Chondrocyte (in vitro differentiated cells): ENCODE results near the gene LIPE. TPM values are rescaled to one million over a fixed set of nuclear protein-coding genes. Genes with fewer than 3 reads are reported as not detected.

ENCODE experiments used
- DNase-seq: peaks from one replicate; pipeline ENCODE4 v3.0.0; 2021; ENCODE audit warnings: mixed read lengths, low spot score
- H3K27ac Mint-ChIP-seq: one replicate; pipeline ENCODE4 v1.8.0; 2021; ENCODE audit warnings: mild to moderate bottlenecking, moderate library complexity, mixed read lengths; ENCODE audit not compliant: unreplicated experiment
- H3K27me3 Mint-ChIP-seq: 2 replicates; pipeline ENCODE4 v1.8.0; 2021; ENCODE audit warnings: low read depth, mixed read lengths
- H3K36me3 Mint-ChIP-seq: 2 replicates; pipeline ENCODE4 v1.8.0; 2021; ENCODE audit warnings: low read depth, mixed read lengths
- H3K4me1 Mint-ChIP-seq: 2 replicates; pipeline ENCODE4 v1.8.0; 2021; ENCODE audit warnings: low read depth, mild to moderate bottlenecking, mixed read lengths
- H3K4me3 Mint-ChIP-seq: one replicate; pipeline ENCODE4 v1.8.0; 2021; ENCODE audit warnings: mild to moderate bottlenecking, moderate library complexity, mixed read lengths; ENCODE audit not compliant: unreplicated experiment
- H3K9me3 Mint-ChIP-seq: 2 replicates; pipeline ENCODE4 v1.8.0; 2021; ENCODE audit warnings: low read depth, mixed read lengths
- total RNA-seq: library from RNA; stranded (reverse); gene quantifications from 3 replicates; pipeline ENCODE4 v1.2.1, GENCODE V29; 2021
- TF ChIP-seq, protein P1 (sequence below): fragments of 200-600 bp; sonication (generic); IDR thresholded peaks from 2 replicates; pipeline ENCODE4 v1.5.0; 2021; ENCODE audit warnings: antibody characterized with exemption, mild to moderate bottlenecking, moderate library complexity

Gene LIPE
- total RNA-seq, 1 donor from 2014 or later: 3.9 TPM

DNA sequence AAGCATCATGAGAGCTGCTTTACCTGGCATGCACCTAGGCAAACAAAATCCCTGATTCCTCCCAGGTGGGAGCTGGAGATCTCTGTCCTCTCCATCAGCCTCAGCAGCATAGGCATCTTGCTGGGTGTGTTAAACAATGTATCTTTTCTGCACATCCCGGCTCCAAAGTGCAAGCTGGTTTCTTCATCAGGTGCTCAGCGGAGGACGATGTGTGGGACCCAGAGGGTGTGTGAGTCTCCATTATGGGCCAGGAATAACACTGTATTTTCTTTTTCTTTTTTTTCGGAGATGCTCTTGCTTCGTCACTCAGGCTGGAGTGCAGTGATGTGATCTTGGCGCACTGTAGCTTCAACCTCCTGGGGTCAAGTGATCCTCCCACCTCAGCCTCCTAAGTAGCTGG is 47.0 kb downstream of the LIPE start:
- Mint-ChIP-seq H3K27me3 (peaks cover 16% of the 10 kb centered on the region), H3K36me3 (peaks cover 7% of the 10 kb centered on the region), H3K27ac (no peak overlapping the region), H3K4me1 (no peaks in the 10 kb centered on the region), H3K9me3 (no peaks in the 10 kb centered on the region), H3K4me3 (no peak overlapping the region)
- TF ChIP-seq, protein P1, sequence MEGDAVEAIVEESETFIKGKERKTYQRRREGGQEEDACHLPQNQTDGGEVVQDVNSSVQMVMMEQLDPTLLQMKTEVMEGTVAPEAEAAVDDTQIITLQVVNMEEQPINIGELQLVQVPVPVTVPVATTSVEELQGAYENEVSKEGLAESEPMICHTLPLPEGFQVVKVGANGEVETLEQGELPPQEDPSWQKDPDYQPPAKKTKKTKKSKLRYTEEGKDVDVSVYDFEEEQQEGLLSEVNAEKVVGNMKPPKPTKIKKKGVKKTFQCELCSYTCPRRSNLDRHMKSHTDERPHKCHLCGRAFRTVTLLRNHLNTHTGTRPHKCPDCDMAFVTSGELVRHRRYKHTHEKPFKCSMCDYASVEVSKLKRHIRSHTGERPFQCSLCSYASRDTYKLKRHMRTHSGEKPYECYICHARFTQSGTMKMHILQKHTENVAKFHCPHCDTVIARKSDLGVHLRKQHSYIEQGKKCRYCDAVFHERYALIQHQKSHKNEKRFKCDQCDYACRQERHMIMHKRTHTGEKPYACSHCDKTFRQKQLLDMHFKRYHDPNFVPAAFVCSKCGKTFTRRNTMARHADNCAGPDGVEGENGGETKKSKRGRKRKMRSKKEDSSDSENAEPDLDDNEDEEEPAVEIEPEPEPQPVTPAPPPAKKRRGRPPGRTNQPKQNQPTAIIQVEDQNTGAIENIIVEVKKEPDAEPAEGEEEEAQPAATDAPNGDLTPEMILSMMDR: no peak
- DNase-seq: no peak

DNA sequence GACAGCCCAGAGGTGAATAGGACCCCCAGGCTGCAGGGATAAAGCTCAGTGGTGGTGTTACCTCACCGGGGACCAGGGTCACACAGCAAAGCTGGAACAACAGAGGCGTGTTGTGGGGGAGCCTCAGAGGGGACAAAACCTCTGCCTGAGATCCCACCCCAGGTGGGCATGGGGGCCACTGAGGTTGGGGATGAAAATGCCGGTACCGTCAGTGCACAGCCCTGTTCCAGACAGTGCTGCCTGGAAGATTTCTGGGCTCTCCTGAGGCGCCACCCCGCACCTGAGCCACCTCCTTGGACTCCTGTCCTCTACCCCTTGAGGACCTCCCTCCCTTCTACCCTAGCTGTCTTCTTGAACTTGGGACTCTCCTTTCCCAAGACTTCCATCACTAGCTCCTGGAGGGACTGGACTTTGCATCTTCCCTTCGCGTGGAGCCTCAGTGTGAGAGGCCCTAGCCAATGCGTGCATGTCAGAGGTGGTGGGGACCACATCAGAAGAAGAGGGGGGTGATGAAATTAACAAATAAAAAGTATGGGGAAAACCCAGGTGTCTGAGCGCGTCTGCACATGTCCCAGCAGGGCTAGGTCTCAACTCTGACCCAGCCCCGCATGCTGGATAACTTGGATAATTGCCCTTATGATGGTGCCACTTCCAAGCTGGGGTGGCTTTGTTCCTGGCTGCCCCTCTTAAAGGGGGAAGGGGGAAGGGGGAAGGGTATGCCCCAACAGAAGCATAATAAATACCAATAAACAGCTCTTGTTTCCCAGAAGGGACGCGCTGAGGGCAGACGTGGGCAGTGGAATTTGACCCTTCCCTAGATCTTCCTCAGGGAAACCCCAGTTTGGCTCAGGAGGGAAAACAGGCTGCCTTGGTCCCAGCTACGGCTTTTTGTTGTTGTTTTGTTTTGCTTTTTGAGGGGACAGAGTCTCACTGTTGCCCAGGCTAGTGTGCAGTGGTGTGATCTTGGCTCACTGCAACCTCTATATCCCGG is 48.7 kb downstream of the LIPE start:
- H3K27ac Mint-ChIP-seq: no peak overlapping the region
- DNase-seq: no peak
- H3K36me3 Mint-ChIP-seq: peaks cover 12% of the 10 kb centered on the region
- H3K4me1 Mint-ChIP-seq: no peaks in the 10 kb centered on the region
- no peaks in the 10 kb centered on the region for H3K9me3 Mint-ChIP-seq
- H3K4me3 Mint-ChIP-seq: no peak overlapping the region
- TF ChIP-seq, protein P1: no peak
- H3K27me3 Mint-ChIP-seq: peaks cover 16% of the 10 kb centered on the region

DNA sequence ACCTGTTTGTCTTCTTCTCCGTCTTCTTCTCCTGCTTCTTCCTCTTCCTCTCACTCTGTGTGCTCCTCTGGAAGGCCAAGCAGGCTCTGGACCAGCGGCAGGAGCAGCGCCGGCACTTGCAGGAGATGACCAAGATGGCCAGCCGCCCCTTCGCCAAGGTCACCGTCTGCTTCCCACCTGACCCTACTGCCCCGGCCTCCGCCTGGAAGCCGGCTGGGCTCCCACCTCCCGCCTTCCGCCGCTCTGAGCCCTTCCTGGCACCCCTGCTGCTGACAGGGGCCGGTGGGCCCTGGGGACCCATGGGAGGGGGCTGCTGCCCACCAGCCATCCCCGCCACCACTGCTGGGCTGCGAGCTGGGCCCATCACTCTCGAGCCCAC is 51.0 kb downstream of the LIPE start:
- peaks cover 12% of the 10 kb centered on the region for H3K36me3 Mint-ChIP-seq
- TF ChIP-seq, protein P1: no peak
- H3K4me1 Mint-ChIP-seq: no peaks in the 10 kb centered on the region
- H3K27ac Mint-ChIP-seq: no peak overlapping the region
- no peaks in the 10 kb centered on the region for H3K9me3 Mint-ChIP-seq
- DNase-seq: no peak
- peaks cover 8% of the 10 kb centered on the region for H3K27me3 Mint-ChIP-seq
- no peak overlapping the region for H3K4me3 Mint-ChIP-seq

DNA sequence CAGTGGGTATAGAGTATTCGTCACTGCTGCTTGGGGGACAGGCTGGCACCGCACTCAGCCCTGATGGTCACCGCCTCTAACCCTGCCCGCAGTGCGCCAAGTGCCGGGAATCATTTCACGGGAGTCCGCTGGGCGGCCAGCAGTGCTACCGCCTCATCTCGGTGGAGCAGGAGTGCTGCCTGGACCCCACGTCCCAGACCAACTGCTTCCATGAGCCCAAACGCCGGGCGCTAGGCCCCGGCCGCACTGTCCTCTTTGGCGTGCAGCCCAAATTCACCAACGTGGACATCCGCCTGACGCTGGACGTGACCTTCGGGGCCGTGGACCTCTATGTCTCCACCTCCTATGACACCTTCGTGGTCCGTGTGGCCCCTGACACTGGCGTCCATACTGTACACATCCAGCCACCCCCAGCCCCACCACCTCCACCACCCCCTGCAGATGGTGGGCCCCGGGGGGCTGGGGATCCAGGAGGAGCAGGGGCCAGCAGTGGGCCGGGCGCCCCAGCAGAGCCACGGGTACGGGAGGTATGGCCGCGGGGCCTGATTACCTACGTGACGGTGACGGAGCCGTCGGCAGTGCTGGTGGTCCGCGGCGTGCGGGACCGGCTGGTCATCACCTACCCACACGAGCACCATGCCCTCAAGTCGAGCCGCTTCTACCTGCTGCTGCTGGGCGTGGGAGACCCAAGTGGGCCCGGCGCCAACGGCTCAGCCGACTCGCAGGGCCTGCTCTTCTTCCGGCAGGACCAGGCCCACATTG is 51.6 kb downstream of the LIPE start:
- Mint-ChIP-seq H3K36me3 (peaks cover 12% of the 10 kb centered on the region), H3K27me3 (peaks cover 8% of the 10 kb centered on the region), H3K27ac (no peak overlapping the region), H3K4me3 (no peak overlapping the region), H3K9me3 (no peaks in the 10 kb centered on the region), H3K4me1 (no peaks in the 10 kb centered on the region)
- TF ChIP-seq, protein P1: no peak
- no peak for DNase-seq

DNA sequence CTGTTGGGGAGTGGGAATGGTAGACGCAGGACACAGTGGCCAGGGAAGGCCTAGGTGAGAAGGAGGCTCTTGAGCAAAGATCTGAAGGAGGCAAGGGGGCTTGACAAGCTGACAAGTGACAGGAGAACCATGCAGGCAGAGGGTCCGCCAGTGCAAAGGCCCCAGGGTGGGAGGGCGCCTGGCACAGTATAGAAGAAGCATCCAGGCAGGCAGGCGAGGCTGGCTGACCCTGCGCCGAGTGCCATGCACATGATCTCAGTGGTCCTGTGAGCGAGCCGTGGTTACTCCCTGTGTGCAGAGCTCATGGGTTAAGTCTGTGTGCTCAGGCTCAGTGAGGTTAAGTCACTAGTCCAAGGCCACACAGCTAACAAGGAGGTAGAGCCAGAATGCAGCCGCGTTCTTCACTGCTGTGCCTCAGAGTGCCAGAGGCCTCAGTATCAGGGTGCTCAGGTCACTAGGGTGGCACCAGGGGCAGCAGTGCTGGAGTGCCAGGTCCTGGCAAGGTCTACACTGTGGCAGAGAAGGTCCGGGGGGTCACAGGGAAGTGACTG is 52.3 kb downstream of the LIPE start:
- no peaks in the 10 kb centered on the region for H3K4me1 Mint-ChIP-seq
- H3K36me3 Mint-ChIP-seq: peaks cover 12% of the 10 kb centered on the region
- H3K27ac Mint-ChIP-seq: no peak overlapping the region
- peaks cover 5% of the 10 kb centered on the region for H3K27me3 Mint-ChIP-seq
- H3K4me3 Mint-ChIP-seq: no peak overlapping the region
- no peaks in the 10 kb centered on the region for H3K9me3 Mint-ChIP-seq
- TF ChIP-seq, protein P1: no peak
- no peak for DNase-seq
